BLaER1 (cell line): Measurements from ENCODE around the gene SCGB3A2.

Source experiments
- H3K27ac ChIP-seq: shearing (Covaris generic); formaldehyde crosslinking; 2 replicates; pipeline ENCODE4 v1.8.1; 2022
- H3K27me3 ChIP-seq: shearing (Covaris generic); formaldehyde crosslinking; 2 replicates; pipeline ENCODE4 v1.8.1; 2022
- H3K36me3 ChIP-seq: shearing (Covaris generic); formaldehyde crosslinking; 2 replicates; pipeline ENCODE4 v1.8.1; 2022
- H3K4me1 ChIP-seq: shearing (Covaris generic); formaldehyde crosslinking; 2 replicates; pipeline ENCODE4 v1.8.1; 2022
- H3K4me2 ChIP-seq: shearing (Covaris generic); formaldehyde crosslinking; 2 replicates; pipeline ENCODE4 v1.8.1; 2022
- H3K4me3 ChIP-seq: shearing (Covaris generic); formaldehyde crosslinking; 2 replicates; pipeline ENCODE4 v1.8.1; 2022
- H3K9ac ChIP-seq: shearing (Covaris generic); formaldehyde crosslinking; 2 replicates; pipeline ENCODE4 v1.8.1; 2022
- H3K9me3 ChIP-seq: shearing (Covaris generic); formaldehyde crosslinking; 2 replicates; pipeline ENCODE4 v1.8.1; 2022
- H4K20me1 ChIP-seq: shearing (Covaris generic); formaldehyde crosslinking; 2 replicates; pipeline ENCODE4 v1.8.1; 2022
- Cebpa-rat ChIP-seq: shearing (Covaris generic); IDR thresholded peaks from 2 replicates; pipeline ENCODE4 v1.8.1; 2022

Gene SCGB3A2

GRCh38 chr5:147851578-147851977 is 26.9 kb upstream of the SCGB3A2 start:
- Histone ChIP-seq H3K36me3 (no peaks in the 10 kb centered on the region), H3K9me3 (no peaks in the 10 kb centered on the region), H3K27me3 (no peaks in the 10 kb centered on the region), H3K4me2 (no peak overlapping the region), H3K4me1 (0 out of 2 replicates have a peak, but pooled peaks cover 5% of the 10 kb centered on the region), H3K9ac (no peak overlapping the region), H4K20me1 (no peaks in the 10 kb centered on the region), H3K27ac (no peak overlapping the region), H3K4me3 (no peak overlapping the region)
- no peak for TF ChIP-seq Cebpa-rat

- H3K27ac ChIP-seq, result no peak overlapping the region
- no peaks in the 10 kb centered on the region for H4K20me1 ChIP-seq
- no peak overlapping the region for H3K9ac ChIP-seq
- H3K27me3 ChIP-seq, result no peaks in the 10 kb centered on the region
- H3K4me2 ChIP-seq, result no peak overlapping the region
- no peak overlapping the region for H3K4me3 ChIP-seq
- 0 out of 2 replicates have a peak, but pooled peaks cover 5% of the 10 kb centered on the region for H3K4me1 ChIP-seq
- no peak for TF ChIP-seq Cebpa-rat
- no peaks in the 10 kb centered on the region for H3K36me3 ChIP-seq
- H3K9me3 ChIP-seq, result no peaks in the 10 kb centered on the region
Measured at GRCh38 chr5:147852365-147852764, 26.1 kb upstream of the SCGB3A2 start.

GRCh38 chr5:147853372-147853987 is 25.0 kb upstream of the SCGB3A2 start:
- Histone ChIP-seq H3K36me3 (no peaks in the 10 kb centered on the region), H3K4me1 (0 out of 2 replicates have a peak, but pooled peaks cover 5% of the 10 kb centered on the region), H3K9me3 (no peaks in the 10 kb centered on the region), H4K20me1 (no peaks in the 10 kb centered on the region), H3K9ac (no peak overlapping the region), H3K27me3 (no peaks in the 10 kb centered on the region), H3K4me3 (no peak overlapping the region), H3K4me2 (no peak overlapping the region), H3K27ac (no peak overlapping the region)
- TF ChIP-seq Cebpa-rat, result no peak

GRCh38 chr5:147854331-147854730 is 24.2 kb upstream of the SCGB3A2 start:
- Histone ChIP-seq H3K4me1 (0 out of 2 replicates have a peak, but pooled peaks cover 5% of the 10 kb centered on the region), H3K27ac (no peak overlapping the region), H3K9me3 (no peaks in the 10 kb centered on the region), H3K36me3 (no peaks in the 10 kb centered on the region), H3K4me3 (no peak overlapping the region), H3K27me3 (no peaks in the 10 kb centered on the region), H3K9ac (no peak overlapping the region), H4K20me1 (no peaks in the 10 kb centered on the region), H3K4me2 (no peak overlapping the region)
- no peak for TF ChIP-seq Cebpa-rat

- 0 out of 2 replicates have a peak, but pooled peaks cover 5% of the 10 kb centered on the region for H3K4me1 ChIP-seq
- H3K4me3 ChIP-seq, result no peak overlapping the region
- no peaks in the 10 kb centered on the region for H3K36me3 ChIP-seq
- no peak for TF ChIP-seq Cebpa-rat
- no peaks in the 10 kb centered on the region for H4K20me1 ChIP-seq
- H3K9me3 ChIP-seq, result no peaks in the 10 kb centered on the region
- no peak overlapping the region for H3K4me2 ChIP-seq
- H3K27ac ChIP-seq, result no peak overlapping the region
- H3K27me3 ChIP-seq, result no peaks in the 10 kb centered on the region
- H3K9ac ChIP-seq, result no peak overlapping the region
Measured at GRCh38 chr5:147854894-147855773, 23.4 kb upstream of the SCGB3A2 start.

GRCh38 chr5:147855774-147856069 is 22.8 kb upstream of the SCGB3A2 start:
- no peak overlapping the region for H3K4me2 ChIP-seq
- no peak for TF ChIP-seq Cebpa-rat
- no peak overlapping the region for H3K4me3 ChIP-seq
- 0 out of 2 replicates have a peak, but pooled peaks cover 5% of the 10 kb centered on the region for H3K4me1 ChIP-seq
- no peaks in the 10 kb centered on the region for H4K20me1 ChIP-seq
- H3K27ac ChIP-seq, result no peak overlapping the region
- H3K9me3 ChIP-seq, result no peaks in the 10 kb centered on the region
- no peaks in the 10 kb centered on the region for H3K36me3 ChIP-seq
- no peak overlapping the region for H3K9ac ChIP-seq
- no peaks in the 10 kb centered on the region for H3K27me3 ChIP-seq

GRCh38 chr5:147856801-147857200 is 21.7 kb upstream of the SCGB3A2 start:
- H4K20me1 ChIP-seq, result no peaks in the 10 kb centered on the region
- no peak overlapping the region for H3K9ac ChIP-seq
- no peaks in the 10 kb centered on the region for H3K27me3 ChIP-seq
- no peak for TF ChIP-seq Cebpa-rat
- H3K36me3 ChIP-seq, result no peaks in the 10 kb centered on the region
- H3K4me3 ChIP-seq, result no peak overlapping the region
- 0 out of 2 replicates have a peak, but pooled peaks cover 5% of the 10 kb centered on the region for H3K4me1 ChIP-seq
- H3K4me2 ChIP-seq, result no peak overlapping the region
- H3K9me3 ChIP-seq, result no peaks in the 10 kb centered on the region
- no peak overlapping the region for H3K27ac ChIP-seq

GRCh38 chr5:147857302-147858129 is 21.0 kb upstream of the SCGB3A2 start:
- Histone ChIP-seq H3K27me3 (no peaks in the 10 kb centered on the region), H3K27ac (no peak overlapping the region), H3K4me2 (no peak overlapping the region), H3K4me1 (0 out of 2 replicates have a peak, but pooled peaks cover 2% of the 10 kb centered on the region), H3K9ac (no peak overlapping the region), H3K4me3 (no peak overlapping the region), H3K36me3 (no peaks in the 10 kb centered on the region), H3K9me3 (no peaks in the 10 kb centered on the region), H4K20me1 (no peaks in the 10 kb centered on the region)
- no peak for TF ChIP-seq Cebpa-rat

- H3K27me3 ChIP-seq, result no peaks in the 10 kb centered on the region
- H3K36me3 ChIP-seq, result no peaks in the 10 kb centered on the region
- H3K27ac ChIP-seq, result no peak overlapping the region
- H3K4me1 ChIP-seq, result no peaks in the 10 kb centered on the region
- H4K20me1 ChIP-seq, result no peaks in the 10 kb centered on the region
- H3K9ac ChIP-seq, result no peak overlapping the region
- no peak overlapping the region for H3K4me3 ChIP-seq
- no peaks in the 10 kb centered on the region for H3K9me3 ChIP-seq
- no peak overlapping the region for H3K4me2 ChIP-seq
- TF ChIP-seq Cebpa-rat, result no peak
Measured at GRCh38 chr5:147858565-147858964, 19.9 kb upstream of the SCGB3A2 start.
